Measurements from ENCODE around the gene CREG2.

GRCh38 chr2:101402630-101403029, 15.3 kb upstream of the CREG2 start:
- no peak for TF ChIP-seq CTCF (IDR thresholded peaks at IDR 0.05)
- no peak for TF ChIP-seq POLR2A (IDR thresholded peaks at IDR 0.05; ENCODE audit: low read depth)
- TF ChIP-seq EP300 (IDR thresholded peaks at IDR 0.05): no peak

Measured in esophagus muscularis mucosa (tissue), 4 donors.